ENCODE measurements around the gene CACNA1C.

Gene CACNA1C

DNA sequence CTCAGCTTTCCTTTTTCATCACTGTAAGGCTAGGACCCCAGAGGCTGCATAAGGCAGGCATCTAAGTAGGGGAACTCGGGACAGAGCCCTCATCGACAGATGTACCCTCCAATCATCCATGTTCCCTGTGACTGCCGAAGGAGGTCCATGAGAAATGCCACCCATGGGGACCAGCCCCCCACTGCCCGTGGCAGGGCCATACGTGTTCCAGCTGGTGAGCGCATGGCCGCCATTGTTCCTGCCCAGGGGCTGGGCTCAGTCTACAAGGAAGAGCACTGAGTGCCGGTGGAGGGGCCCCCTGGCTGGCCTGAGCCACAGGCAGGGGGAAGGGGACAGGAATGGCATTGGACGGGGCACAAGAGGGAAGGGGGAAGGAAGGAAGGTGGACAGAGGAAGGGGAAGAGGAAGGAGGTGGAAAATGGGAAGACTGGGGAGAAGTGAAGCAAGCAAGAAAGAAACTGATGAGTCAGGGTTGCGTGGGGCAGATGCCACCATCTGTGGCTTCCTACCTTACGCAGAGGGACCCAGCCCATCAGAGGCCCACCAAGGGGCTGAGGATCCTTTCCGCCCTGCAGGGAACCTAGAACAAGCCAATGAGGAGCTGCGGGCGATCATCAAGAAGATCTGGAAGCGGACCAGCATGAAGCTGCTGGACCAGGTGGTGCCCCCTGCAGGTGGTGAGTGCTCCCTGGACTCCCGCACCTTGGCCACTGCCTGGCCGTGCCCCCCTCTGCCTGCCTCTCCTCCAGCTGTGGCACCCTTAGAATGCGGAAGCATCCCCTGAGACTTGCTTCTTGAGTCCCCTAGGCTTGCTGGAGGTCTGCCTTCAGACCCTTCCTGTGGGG lies 621.4 kb downstream of the CACNA1C start:
- in situ Hi-C loops (cut with MboI; ENCODE audit: low sequenced_read_pairs, unreplicated experiment) = no loop called here
- DNase-seq (ENCODE audit: low spot score) = no peak
- TF ChIP-seq, protein P1, sequence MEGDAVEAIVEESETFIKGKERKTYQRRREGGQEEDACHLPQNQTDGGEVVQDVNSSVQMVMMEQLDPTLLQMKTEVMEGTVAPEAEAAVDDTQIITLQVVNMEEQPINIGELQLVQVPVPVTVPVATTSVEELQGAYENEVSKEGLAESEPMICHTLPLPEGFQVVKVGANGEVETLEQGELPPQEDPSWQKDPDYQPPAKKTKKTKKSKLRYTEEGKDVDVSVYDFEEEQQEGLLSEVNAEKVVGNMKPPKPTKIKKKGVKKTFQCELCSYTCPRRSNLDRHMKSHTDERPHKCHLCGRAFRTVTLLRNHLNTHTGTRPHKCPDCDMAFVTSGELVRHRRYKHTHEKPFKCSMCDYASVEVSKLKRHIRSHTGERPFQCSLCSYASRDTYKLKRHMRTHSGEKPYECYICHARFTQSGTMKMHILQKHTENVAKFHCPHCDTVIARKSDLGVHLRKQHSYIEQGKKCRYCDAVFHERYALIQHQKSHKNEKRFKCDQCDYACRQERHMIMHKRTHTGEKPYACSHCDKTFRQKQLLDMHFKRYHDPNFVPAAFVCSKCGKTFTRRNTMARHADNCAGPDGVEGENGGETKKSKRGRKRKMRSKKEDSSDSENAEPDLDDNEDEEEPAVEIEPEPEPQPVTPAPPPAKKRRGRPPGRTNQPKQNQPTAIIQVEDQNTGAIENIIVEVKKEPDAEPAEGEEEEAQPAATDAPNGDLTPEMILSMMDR (IDR thresholded peaks at IDR 0.05; ENCODE audit: borderline replicate concordance, control extremely low read depth, extremely low read depth, insufficient read depth, missing control alignments) = no peak

DNA sequence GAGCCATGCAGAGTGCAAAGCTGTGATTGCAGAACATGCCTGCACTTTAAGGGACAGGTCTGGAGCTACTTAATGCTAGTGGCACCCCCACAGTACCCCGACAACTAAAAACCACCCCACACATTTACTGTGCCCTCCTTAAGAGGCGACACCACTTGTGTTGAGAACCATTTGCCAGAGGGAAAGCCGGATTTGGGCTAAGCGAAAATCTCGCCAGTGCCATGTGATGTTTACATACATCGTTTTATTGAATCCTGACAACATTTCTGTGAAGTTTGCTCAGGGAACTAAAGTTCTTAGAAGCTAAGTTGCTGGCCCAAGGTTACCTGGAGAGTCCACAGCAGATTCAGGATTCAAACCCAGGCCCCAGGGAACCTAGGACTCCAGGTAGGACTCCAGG lies 623.0 kb downstream of the CACNA1C start:
- TF ChIP-seq, protein P1 (IDR thresholded peaks at IDR 0.05; ENCODE audit: borderline replicate concordance, control extremely low read depth, extremely low read depth, insufficient read depth, missing control alignments) = no peak
- DNase-seq (ENCODE audit: low spot score) = no peak
- in situ Hi-C loops (cut with MboI; ENCODE audit: low sequenced_read_pairs, unreplicated experiment) = no loop called here

DNA sequence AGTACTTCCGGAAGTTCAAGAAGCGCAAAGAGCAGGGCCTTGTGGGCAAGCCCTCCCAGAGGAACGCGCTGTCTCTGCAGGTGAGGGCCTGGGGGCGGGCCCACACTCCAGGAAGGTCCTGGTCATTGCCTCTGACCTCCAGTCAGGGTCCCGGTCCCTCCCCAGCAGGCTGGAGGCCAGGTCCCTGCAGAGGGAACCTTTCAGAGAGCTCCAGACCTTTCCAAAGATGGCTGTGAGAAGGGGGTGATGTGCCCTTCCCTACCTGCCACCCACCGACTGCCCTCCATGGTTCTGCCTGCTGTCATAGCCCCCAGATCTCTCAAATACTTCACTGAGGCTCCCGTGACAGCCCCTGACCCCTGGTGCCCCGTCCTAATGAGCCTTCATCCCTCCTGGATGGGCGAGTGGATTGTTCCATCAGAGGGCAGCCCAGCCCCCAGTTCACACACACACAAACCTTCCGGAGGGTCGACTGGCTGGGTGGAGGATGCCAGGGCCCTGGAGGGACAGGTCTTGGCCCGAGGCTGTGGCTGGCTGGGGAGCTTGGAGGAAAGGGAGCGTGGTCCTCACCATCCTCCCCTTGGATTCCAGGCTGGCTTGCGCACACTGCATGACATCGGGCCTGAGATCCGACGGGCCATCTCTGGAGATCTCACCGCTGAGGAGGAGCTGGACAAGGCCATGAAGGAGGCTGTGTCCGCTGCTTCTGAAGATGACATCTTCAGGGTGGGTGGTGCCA lies 624.5 kb downstream of the CACNA1C start:
- TF ChIP-seq, protein P1 (IDR thresholded peaks at IDR 0.05; ENCODE audit: borderline replicate concordance, control extremely low read depth, extremely low read depth, insufficient read depth, missing control alignments) = no peak
- DNase-seq (ENCODE audit: low spot score) = no peak
- in situ Hi-C loops (cut with MboI; ENCODE audit: low sequenced_read_pairs, unreplicated experiment) = no loop called here

DNA sequence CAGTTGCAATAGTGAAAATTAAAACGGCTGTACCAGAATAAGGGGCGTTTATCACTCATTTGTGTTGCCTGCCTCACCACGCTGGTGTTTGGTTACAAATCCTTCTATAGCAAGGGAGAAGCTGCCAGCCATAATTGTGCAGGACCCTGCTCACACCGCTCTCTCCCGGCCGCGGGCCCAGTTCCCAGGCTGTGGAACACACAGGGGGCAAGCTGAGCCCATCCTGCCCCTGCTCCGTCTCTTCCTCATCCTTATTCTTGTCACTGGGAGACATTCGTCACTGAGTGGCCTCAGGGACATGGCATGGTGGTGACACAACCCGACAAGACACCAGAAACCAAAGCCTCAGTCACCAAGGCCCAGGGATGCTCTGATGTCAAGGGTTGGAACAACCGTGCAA lies 625.6 kb downstream of the CACNA1C start:
- DNase-seq (ENCODE audit: low spot score) = no peak
- TF ChIP-seq, protein P1 (IDR thresholded peaks at IDR 0.05; ENCODE audit: borderline replicate concordance, control extremely low read depth, extremely low read depth, insufficient read depth, missing control alignments) = no peak
- in situ Hi-C loops (cut with MboI; ENCODE audit: low sequenced_read_pairs, unreplicated experiment) = no loop called here

DNA sequence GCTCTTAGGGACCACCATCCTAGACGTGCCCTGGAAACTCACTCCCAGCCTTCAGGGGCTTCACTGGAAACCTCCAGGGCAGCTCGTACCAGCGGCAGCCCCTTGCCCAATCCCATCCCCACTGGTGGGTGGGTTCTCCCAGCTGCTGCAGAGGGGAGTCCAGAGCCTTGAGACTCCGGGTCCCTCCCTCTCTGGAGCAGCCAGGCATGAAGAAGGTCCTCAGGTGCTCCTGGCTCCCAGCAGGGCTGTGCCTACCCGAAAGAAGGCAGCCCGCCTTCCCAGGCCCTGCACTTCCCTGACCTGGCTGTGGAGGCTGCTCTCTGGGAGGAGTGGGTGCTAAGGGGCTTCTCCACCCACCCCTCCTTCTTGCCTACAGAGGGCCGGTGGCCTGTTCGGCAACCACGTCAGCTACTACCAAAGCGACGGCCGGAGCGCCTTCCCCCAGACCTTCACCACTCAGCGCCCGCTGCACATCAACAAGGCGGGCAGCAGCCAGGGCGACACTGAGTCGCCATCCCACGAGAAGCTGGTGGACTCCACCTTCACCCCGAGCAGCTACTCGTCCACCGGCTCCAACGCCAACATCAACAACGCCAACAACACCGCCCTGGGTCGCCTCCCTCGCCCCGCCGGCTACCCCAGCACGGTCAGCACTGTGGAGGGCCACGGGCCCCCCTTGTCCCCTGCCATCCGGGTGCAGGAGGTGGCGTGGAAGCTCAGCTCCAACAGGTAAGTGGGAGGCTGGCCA lies 626.5 kb downstream of the CACNA1C start:
- no peak for DNase-seq (ENCODE audit: low spot score)
- in situ Hi-C loops (cut with MboI; ENCODE audit: low sequenced_read_pairs, unreplicated experiment) = no loop called here
- TF ChIP-seq, protein P1 (IDR thresholded peaks at IDR 0.05; ENCODE audit: borderline replicate concordance, control extremely low read depth, extremely low read depth, insufficient read depth, missing control alignments) = no peak
